Thoracic aorta endothelial cell (primary cell): ENCODE results near the gene CA14. TPM values are rescaled to one million over a fixed set of nuclear protein-coding genes. Genes with fewer than 3 reads are reported as not detected.

ENCODE experiments used
- small RNA-seq: library from RNA; depleted of rRNA; stranded (forward); fragments of <200 nt; gene quantifications from one replicate; pipeline ENCODE3, GENCODE V24; 2012
- total RNA-seq: library from RNA; depleted of rRNA; stranded (reverse); fragments of >200 nt; gene quantifications from 2 replicates; pipeline ENCODE4 v1.2.3, GENCODE V29; 2012

The CA14 gene
- total RNA-seq: not detected in 2 replicates

GRCh38 chr1:150257624-150258585 is at the start of gene CA14:
Gene CA14 (plus strand): TSS chr1:150257774. CDS start chr1:150258129, 355 bp downstream.

GRCh38 chr1:150235852-150236613 is 21.5 kb upstream of the CA14 start, which contains the start of gene ANP32E:
Gene ANP32E (minus strand): TSS chr1:150236112. CDS start chr1:150235786, 326 bp downstream.

GRCh38 chr1:150268705-150269403 is 11.3 kb downstream of the CA14 start, which contains the start of gene APH1A:
Gene APH1A (minus strand): TSS chr1:150269016. CDS start chr1:150268810, 206 bp downstream.

GRCh38 chr1:150281758-150282557 is 24.4 kb downstream of the CA14 start, which contains the start of gene CIART:
Gene CIART (plus strand): TSS chr1:150282554. CDS start chr1:150283268, 714 bp downstream.

GRCh38 chr1:150293433-150294253 is 36.1 kb downstream of the CA14 start, which contains the start of gene MRPS21:
Gene MRPS21 (plus strand): TSS chr1:150293861. CDS start chr1:150294367, 506 bp downstream.

Small RNA genes lying within 50 kb of the gene (small RNA-seq; reads per million reads assigned to genes)
- gene RN7SL480P: 0.35 reads per million
- gene RNU2-17P: 5.7 reads per million, percentile 84 among the genes with 10 or more reads in this experiment

Other genes starting within 250 kb of the CA14 start
- gene OTUD7B, start 247.0 kb upstream of the CA14 start, total RNA-seq: 19.0 and 22.3 TPM in 2 replicates
- 35.4 and 42.6 TPM in 2 replicates for gene VPS45, start 190.0 kb upstream of the CA14 start, total RNA-seq
- 28.6 and 33.2 TPM in 2 replicates for gene PLEKHO1, start 107.9 kb upstream of the CA14 start, total RNA-seq
- 55.9 and 71.2 TPM in 2 replicates for gene ANP32E, start 21.7 kb upstream of the CA14 start, total RNA-seq
- gene APH1A, start 11.2 kb downstream of the CA14 start, total RNA-seq: 130 and 136 TPM in 2 replicates
- 38.0 and 46.5 TPM in 2 replicates for gene C1orf54, start 15.0 kb downstream of the CA14 start, total RNA-seq
- gene CIART, start 24.8 kb downstream of the CA14 start, total RNA-seq: 0.93 and 1.1 TPM in 2 replicates
- gene MRPS21, start 36.1 kb downstream of the CA14 start, total RNA-seq: 29.9 and 30.6 TPM in 2 replicates
- gene PRPF3, start 63.8 kb downstream of the CA14 start, total RNA-seq: 59.4 and 59.5 TPM in 2 replicates
- 17.7 and 20.9 TPM in 2 replicates for gene RPRD2, start 106.4 kb downstream of the CA14 start, total RNA-seq
- gene TARS2, start 229.6 kb downstream of the CA14 start, total RNA-seq: 18.7 and 19.4 TPM in 2 replicates